ENCODE data around the gene GBP2.

GBP2 gene

GRCh38 chr1:89100412-89100811, 25.5 kb downstream of the GBP2 start:
- no peak overlapping the region for H3K27ac ChIP-seq
- TF ChIP-seq, protein P1, sequence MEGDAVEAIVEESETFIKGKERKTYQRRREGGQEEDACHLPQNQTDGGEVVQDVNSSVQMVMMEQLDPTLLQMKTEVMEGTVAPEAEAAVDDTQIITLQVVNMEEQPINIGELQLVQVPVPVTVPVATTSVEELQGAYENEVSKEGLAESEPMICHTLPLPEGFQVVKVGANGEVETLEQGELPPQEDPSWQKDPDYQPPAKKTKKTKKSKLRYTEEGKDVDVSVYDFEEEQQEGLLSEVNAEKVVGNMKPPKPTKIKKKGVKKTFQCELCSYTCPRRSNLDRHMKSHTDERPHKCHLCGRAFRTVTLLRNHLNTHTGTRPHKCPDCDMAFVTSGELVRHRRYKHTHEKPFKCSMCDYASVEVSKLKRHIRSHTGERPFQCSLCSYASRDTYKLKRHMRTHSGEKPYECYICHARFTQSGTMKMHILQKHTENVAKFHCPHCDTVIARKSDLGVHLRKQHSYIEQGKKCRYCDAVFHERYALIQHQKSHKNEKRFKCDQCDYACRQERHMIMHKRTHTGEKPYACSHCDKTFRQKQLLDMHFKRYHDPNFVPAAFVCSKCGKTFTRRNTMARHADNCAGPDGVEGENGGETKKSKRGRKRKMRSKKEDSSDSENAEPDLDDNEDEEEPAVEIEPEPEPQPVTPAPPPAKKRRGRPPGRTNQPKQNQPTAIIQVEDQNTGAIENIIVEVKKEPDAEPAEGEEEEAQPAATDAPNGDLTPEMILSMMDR (IDR thresholded peaks at IDR 0.05) = no peak
- no peak for TF ChIP-seq ZFX (IDR thresholded peaks at IDR 0.05; ENCODE audit: borderline replicate concordance)

DNA sequence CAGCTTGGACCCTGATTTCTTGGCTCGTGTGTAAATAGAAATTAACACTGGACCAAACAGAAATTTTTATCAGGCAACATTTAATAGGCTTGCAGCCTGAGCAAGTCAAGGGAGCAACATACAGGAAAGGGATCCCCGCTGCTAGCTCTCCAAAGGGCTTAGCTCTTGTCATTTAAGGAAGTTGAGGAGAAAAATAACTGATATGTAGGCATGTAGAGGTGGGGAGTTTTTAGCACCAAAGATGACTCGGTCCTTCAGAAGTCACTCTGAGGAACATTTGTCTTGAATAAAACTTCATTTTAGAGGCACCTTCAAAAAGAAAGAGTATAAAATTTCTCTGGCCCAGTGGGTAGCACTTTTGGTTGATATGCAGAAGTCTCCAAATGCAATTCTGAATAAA, 27.1 kb downstream of the GBP2 start:
- no peak overlapping the region for H3K27ac ChIP-seq
- TF ChIP-seq ZFX (IDR thresholded peaks at IDR 0.05; ENCODE audit: borderline replicate concordance) = no peak
- TF ChIP-seq, protein P1 (IDR thresholded peaks at IDR 0.05) = no peak

DNA sequence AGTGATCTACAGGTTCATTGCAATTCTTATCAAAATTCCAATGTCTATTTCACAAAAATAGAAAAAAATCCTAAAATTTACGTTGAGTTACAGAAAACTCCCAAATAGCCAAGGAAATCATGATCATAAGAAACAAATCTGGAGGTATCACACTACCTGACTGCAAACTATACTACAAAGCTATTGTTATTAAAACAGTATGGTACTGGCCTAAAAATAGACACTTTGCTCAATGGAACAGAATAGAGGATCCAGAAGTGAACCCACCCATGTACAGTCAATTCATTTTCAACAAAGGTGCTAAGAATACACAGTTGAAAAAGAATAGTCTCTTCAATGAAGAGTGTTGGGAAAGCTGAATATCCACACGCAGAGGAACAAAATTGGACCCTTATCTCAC, 30.2 kb downstream of the GBP2 start:
- no peak for TF ChIP-seq ZFX (IDR thresholded peaks at IDR 0.05; ENCODE audit: borderline replicate concordance)
- TF ChIP-seq, protein P1 (IDR thresholded peaks at IDR 0.05) = no peak
- H3K27ac ChIP-seq = no peak overlapping the region

DNA sequence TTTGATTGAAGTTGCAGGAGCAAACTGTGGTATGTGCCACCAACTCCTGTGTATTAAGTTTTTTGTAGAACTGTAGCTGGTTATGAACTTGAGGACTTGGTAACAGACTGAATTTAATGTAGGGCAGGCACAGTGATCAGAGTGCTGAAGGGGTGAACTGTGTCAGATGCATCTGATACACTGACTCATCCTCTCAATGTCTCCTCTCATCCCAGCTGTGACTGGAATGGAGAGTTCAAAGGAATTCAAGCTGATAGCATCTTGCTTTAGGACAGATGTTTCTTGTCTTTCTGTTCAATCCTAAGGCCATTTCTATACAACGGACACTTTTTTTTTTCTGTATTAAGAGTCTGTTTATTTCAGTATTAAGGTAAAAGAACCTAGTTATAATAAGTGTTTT, 36.0 kb downstream of the GBP2 start:
- no peak for TF ChIP-seq ZFX (IDR thresholded peaks at IDR 0.05; ENCODE audit: borderline replicate concordance)
- TF ChIP-seq, protein P1 (IDR thresholded peaks at IDR 0.05) = no peak

GRCh38 chr1:89088572-89088971, 37.3 kb downstream of the GBP2 start:
- no peak overlapping the region for H3K27ac ChIP-seq
- no peak for TF ChIP-seq ZFX (IDR thresholded peaks at IDR 0.05; ENCODE audit: borderline replicate concordance)
- TF ChIP-seq, protein P1 (IDR thresholded peaks at IDR 0.05) = no peak

More for the DNA sequence above, 36.0 kb downstream of the GBP2 start:
- H3K27ac ChIP-seq = no peak overlapping the region

DNA sequence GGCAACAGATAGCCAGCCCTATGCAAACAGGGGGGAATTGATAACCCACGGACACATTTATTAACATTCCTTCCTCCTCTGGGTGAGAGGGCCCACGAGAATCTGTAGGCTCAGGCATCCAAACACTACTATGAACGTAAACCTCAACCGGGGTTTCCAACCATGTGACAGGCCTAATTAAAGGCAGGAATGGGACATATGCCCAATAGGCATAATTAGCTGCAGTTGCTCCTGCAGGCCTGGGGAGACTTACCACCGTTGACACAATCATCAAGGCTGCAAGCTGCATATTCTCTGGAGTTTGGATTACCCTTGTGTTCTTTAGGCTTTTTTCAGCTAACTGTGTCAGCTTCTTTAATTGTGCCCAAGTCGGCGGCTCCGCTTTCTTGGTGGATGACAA, 38.7 kb downstream of the GBP2 start:
- no peak for TF ChIP-seq ZFX (IDR thresholded peaks at IDR 0.05; ENCODE audit: borderline replicate concordance)
- TF ChIP-seq, protein P1 (IDR thresholded peaks at IDR 0.05) = no peak
- H3K27ac ChIP-seq = no peak overlapping the region

GRCh38 chr1:89085781-89086180, 40.1 kb downstream of the GBP2 start:
- H3K27ac ChIP-seq = no peak overlapping the region
- TF ChIP-seq, protein P1 (IDR thresholded peaks at IDR 0.05) = peak; percentile 63
- no peak for TF ChIP-seq ZFX (IDR thresholded peaks at IDR 0.05; ENCODE audit: borderline replicate concordance)
